GM18867 (cell line): ENCODE measurements around the gene MBOAT7.

Source experiments
- ATAC-seq: cut with Tn5 transposase; IDR thresholded peaks from one replicate; pipeline ENCODE4 v1.9.1; 2021; ENCODE audit warnings: mild to moderate bottlenecking, moderate library complexity; ENCODE audit not compliant: unreplicated experiment

Gene MBOAT7

DNA sequence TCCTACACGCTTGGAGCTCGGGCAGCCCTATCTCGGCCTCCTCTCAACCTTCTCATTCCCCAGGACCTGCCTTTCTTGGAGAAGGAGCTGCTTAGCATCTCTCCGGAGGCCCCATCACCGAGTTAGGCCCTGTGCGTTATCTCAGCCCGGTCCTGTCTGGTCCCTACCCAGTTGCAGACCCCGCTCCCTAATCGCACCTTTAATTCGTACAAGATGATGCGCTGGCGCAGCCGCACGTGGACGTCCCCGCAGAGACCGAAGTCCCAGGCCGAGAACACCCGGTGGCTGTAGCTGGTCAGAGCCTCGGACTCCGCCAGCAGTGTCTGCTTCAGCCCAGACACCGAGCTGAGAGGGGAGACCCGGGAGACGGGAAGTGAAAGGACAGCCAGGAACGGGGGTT, 24.2 kb downstream of the MBOAT7 start:
- no peak for ATAC-seq

GRCh38 chr19:54164369-54165068, 24.9 kb downstream of the MBOAT7 start:
- ATAC-seq, result no peak

- ATAC-seq, result no peak
Measured at GRCh38 chr19:54162884-54163283, 26.5 kb downstream of the MBOAT7 start.

- peak; percentile 19 for ATAC-seq
Measured at GRCh38 chr19:54162241-54162805, 27.1 kb downstream of the MBOAT7 start.

- no peak for ATAC-seq
Measured at GRCh38 chr19:54160854-54161253, 28.5 kb downstream of the MBOAT7 start.

GRCh38 chr19:54160182-54160811, 29.1 kb downstream of the MBOAT7 start:
- peak; percentile 2 for ATAC-seq

DNA sequence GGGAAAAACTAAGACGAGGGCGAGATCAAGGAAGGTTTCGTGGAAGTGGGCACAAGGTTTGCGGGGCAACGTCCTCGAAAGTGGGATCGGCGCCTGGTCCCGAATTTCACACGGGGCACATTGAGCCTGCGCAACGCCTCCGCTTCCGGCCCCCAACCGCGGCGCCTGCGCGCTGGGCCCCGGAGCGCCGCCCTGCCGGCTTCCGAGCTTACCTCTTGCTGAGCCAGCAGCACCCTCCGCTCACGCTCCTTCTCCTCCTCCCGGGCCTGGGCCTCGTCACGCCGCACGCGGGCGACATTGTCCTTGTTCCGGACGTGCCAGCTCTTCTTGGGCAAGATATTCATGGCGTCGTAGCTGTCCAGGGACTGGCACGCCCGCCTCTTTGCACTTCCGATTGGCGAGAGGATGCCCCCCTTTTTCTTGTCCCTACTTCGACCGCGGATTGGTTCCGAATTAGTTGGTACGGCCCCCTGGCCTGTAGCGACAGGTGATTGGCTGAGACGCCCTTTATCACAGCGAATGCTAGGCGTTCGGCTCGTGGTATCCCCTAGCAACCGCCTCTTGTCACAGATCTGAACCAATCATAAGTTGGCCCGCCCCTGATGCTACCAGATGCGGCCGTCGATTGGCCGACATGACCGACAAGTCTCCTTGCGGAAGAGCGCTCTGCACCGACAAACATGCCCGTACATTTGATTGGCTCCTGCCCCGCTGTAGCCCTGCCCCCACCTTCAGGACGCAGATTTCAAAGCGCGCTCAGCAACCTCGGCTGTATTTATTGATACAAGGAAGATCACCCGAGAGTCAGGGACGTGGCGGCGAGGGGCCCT, 29.8 kb downstream of the MBOAT7 start, which contains the start of gene LENG1:
TSS of gene LENG1 (minus strand) at position 370 of the 830 bp plus-strand sequence. CDS start at position 344, 26 bp downstream.
- peak; percentile 88 for ATAC-seq

DNA sequence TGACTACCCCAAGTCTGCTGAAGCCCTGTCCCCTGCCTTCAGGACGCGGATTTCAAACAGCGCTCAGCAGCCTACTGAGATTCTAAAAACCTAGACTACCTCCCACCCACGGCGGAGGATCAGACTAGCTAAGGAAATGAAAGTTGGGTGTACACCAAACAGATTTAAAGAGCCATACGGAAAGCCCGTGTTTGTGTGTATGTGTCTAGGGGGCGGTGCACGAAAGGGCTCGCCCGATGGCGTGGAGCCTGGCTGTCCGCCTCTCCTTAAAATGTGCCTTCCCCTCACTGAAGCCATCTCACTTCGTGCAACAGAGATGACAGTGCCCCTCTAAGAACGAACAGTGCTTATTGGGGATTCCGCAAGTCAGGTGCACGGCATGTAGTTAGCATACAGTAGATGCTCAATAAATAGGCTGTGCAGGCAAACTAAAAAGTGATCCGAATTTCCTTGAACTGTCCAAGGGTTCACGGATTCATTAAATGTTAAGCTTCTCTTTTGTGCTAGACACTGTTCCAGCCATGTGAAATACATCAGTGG, 30.5 kb downstream of the MBOAT7 start:
- no peak for ATAC-seq

DNA sequence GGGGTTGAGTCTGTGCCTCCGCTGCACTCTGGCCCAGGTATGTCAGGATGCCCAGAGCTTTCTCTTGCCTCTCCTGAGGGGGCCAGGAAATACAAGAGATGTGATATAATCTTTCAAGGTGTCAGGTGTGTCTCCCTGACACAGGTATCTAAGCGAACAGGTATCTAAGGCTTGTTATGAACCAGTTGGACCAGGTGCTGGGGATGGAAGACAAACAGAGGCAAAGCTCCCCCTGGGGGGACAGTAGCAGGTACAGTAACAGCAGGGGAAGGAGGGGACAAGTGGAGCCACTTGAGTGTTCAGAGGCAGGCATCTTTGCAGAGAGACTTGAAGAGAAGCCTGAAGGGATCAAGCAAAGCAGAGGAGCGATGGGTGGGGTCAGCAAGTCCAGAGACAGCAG, 32.4 kb downstream of the MBOAT7 start:
- ATAC-seq, result no peak

DNA sequence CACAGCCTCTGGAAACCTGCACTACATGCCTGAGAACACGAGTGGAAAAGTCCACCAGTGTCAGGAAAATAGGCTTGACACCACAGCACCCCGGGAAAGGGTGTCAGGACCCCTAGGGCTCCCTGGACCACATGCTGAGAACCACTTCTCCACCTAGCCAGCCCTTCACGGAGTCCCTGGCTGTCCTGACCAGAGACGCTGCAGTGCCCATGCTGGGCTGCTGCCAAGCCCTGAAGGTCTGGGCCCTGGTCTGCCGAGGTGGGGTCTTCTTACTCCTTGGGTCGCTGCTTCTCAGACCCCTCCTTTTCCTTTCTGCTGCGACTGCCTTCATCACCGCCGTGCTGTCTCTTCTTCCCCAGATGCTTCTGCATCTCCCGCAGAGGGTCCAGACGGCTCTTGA, 32.9 kb downstream of the MBOAT7 start:
- no peak for ATAC-seq

DNA sequence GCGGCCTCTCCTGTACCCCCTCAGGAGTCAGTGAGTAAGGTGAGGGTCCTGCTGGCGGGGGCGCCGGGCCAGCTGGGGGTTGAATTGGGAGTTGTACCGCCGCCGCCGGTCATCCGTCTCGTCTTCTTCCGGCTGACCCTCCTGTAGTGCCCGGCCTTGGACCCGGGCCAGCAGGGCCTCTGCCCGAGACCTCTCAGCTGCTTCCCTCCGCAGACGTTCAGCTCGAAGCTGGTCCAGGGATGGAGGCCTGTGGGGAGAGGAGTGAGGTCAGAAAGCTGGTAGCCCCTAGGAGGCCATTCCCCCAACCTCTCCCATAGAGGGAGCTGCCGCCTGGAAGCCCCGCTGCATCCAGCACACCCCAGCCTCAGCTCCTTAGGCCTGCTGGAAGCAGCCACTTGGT, 33.7 kb downstream of the MBOAT7 start:
- no peak for ATAC-seq

GRCh38 chr19:54154603-54155345, 34.6 kb downstream of the MBOAT7 start:
- no peak for ATAC-seq

DNA sequence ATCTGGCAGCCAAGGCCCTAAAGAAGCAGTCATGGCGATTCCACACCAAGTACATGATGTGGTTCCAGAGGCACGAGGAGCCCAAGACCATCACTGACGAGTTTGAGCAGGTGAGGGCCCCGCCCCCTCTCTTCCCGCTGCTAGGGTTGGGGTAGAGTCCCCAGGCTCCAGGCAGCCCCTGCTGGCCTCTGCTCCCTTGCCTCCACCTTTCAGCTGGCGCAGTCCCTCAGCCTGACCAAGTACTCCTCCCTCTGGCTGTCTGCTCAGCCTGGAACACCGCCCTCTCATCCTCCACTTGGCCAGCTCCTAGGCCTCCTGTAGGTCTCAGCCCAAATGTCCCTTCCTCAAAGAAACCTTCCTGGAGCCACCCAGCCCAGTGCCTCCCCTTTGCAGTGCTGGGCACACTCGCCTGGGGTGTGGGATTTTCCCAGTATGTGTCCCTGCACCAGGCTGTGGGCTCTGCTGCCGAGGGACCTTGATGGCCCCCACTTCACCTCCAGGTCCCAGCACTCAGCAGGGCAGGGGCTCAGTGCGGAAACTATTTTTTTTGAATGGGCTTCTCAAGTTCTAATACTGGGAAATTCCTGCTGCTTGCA, 35.6 kb downstream of the MBOAT7 start:
- no peak for ATAC-seq

GRCh38 chr19:54152878-54153524, 36.4 kb downstream of the MBOAT7 start:
- ATAC-seq, result no peak

- no peak for ATAC-seq
Measured at GRCh38 chr19:54152267-54152666, 37.1 kb downstream of the MBOAT7 start.

DNA sequence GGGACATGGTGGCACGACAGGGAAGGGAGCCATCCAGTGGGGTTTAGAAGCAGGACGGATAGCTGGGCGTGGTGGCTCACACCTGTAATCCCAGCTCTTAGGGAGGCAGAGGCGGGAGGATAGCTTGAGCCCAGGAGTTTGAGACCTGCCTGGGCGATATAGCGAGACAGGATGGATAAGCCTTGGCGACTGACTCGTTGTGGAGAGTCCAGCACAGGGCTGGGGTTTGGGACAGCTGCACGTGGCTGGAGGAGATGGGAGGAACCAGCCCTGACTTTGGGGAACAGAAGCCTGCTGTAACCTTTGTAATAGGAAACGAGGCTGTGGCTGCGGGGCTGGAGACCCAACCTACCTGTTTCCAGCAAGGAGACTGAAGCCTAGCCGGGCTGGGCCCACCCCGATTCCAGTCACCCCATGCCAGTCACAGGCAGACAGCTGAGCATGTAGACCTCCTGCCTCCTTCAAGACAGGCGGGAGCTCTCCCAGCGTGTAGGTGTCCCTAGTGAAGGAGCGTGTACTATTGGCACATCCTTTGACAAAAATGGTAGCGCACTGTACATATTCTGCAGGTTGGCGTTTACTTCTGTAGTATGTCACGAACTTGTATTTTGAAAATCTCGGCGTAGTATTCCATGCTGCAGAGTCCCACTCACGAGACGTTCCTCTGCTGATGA, 37.9 kb downstream of the MBOAT7 start:
- ATAC-seq, result no peak

- no peak for ATAC-seq
Measured at GRCh38 chr19:54149021-54149812, 40.2 kb downstream of the MBOAT7 start.

- no peak for ATAC-seq
Measured at GRCh38 chr19:54148158-54148557, 41.2 kb downstream of the MBOAT7 start.
